ENCODE results near the gene TSPAN8. TPM values are rescaled to one million over a fixed set of nuclear protein-coding genes. Genes with fewer than 3 reads are reported as not detected.

The TSPAN8 gene
- total and polyA plus RNA-seq, 10 of the 15 experiments (the other 5 are each of a cell fraction or from before 2014, with no cell fraction given): 0.16 to 0.49 TPM; not detected in 8

DNA sequence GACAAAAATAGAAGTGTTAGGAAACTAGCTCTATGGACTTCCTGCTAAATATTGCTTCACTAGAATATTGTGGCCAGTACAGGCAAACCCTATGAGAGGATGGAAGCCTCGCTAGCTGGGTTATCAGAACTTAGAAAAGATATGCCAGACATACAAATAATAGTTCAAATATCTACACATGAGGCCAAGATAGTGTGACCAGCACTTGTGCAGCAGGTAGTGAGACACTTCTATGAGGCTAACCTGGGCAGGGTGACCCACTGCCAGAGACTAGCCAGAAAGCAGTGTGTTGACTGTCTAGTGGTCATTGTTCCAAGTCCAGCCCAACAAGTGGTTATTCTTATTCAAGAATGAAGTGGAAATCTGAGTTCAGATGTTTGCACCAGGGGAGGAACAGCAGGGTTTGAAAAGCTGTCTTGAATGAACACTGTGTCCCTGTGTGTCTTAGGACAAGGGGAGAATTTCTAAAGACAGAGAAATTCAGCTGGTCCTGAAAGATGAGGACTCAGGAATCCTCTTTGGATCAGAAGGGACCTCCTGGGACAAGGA lies 16.3 kb downstream of the TSPAN8 start:
- WGBS (ENCODE audit: insufficient coverage, insufficient replicate concordance, low lambda C conversion rate, missing lambda C conversion rate): 3% methylated on average over 1 of the region's 1 CpG
- Histone ChIP-seq H3K4me1 (ENCODE audit: control insufficient read depth, insufficient read depth, low read length) (no peaks in the 10 kb centered on the region), H3K79me2 (ENCODE audit: control insufficient read depth, insufficient read depth, low read length) (no peaks in the 10 kb centered on the region), H4K20me1 (ENCODE audit: control insufficient read depth, insufficient read depth) (no peaks in the 10 kb centered on the region), H3K9ac (ENCODE audit: control insufficient read depth, insufficient read depth, low read length) (no peak overlapping the region), H3K9me3 (replicated peaks; ENCODE audit: control insufficient read depth, insufficient read depth, low read length) (no peaks in the 10 kb centered on the region), H3K27me3 (replicated peaks in 1 of 2; ENCODE audit: control insufficient read depth in 2 of 2, insufficient read depth in 2 of 2, low read length in 1 of 2) (no peaks in the 10 kb centered on the region), H3K4me3 (no peak overlapping the region), H2AFZ (ENCODE audit: control insufficient read depth, low read depth, low read length) (no peak overlapping the region), H3K36me3 (ENCODE audit: control insufficient read depth in 2 of 2, insufficient read depth in 2 of 2, low read length in 1 of 2) (no peaks in the 10 kb centered on the region), H3K4me2 (ENCODE audit: control insufficient read depth, insufficient read depth) (no peak overlapping the region), H3K27ac (ENCODE audit: control insufficient read depth, insufficient read depth) (no peak overlapping the region)
- RAD21 ChIA-PET (ENCODE audit: unreplicated experiment): interaction anchor here (1.6 kb wide), 1 partner anchor 13 kb away, joined by 4 read pairs; no protein-coding TSS in a partner anchor
- CTCF ChIA-PET: interaction anchor here (1.0 kb wide), 1 partner anchor 25 kb away, joined by 3 read pairs; no protein-coding TSS in a partner anchor
- DNase-seq (ENCODE audit: low read depth, low spot score) (no peak), FAIRE-seq (no peak), ATAC-seq (no peak)
- intact Hi-C loops (cut with micrococcal nuclease; ENCODE audit: unreplicated experiment) (no loop called here), in situ Hi-C loops (cut with MboI) (no loop called here)
- TF ChIP-seq PAX5 (IDR thresholded peaks at IDR 0.05; ENCODE audit: borderline replicate concordance, low read depth, low read length): no peak
- no peak for TF ChIP-seq NR2C1 (IDR thresholded peaks at IDR 0.05)
- TF ChIP-seq PML (IDR thresholded peaks at IDR 0.05; ENCODE audit: low read length): no peak
- no peak for TF ChIP-seq SPI1 (IDR thresholded peaks at IDR 0.05; ENCODE audit: borderline replicate concordance, insufficient read depth, low read depth, low read length)
- TF ChIP-seq, protein P1, sequence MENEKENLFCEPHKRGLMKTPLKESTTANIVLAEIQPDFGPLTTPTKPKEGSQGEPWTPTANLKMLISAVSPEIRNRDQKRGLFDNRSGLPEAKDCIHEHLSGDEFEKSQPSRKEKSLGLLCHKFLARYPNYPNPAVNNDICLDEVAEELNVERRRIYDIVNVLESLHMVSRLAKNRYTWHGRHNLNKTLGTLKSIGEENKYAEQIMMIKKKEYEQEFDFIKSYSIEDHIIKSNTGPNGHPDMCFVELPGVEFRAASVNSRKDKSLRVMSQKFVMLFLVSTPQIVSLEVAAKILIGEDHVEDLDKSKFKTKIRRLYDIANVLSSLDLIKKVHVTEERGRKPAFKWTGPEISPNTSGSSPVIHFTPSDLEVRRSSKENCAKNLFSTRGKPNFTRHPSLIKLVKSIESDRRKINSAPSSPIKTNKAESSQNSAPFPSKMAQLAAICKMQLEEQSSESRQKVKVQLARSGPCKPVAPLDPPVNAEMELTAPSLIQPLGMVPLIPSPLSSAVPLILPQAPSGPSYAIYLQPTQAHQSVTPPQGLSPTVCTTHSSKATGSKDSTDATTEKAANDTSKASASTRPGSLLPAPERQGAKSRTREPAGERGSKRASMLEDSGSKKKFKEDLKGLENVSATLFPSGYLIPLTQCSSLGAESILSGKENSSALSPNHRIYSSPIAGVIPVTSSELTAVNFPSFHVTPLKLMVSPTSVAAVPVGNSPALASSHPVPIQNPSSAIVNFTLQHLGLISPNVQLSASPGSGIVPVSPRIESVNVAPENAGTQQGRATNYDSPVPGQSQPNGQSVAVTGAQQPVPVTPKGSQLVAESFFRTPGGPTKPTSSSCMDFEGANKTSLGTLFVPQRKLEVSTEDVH (IDR thresholded peaks at IDR 0.05; ENCODE audit: low read depth, partially characterized antibody): no peak
- TF ChIP-seq MXI1 (IDR thresholded peaks at IDR 0.05; ENCODE audit: low read depth, low read length): no peak
- no peak for TF ChIP-seq MYB (IDR thresholded peaks at IDR 0.05; ENCODE audit: borderline replicate concordance, low read depth, low read length)
- no peak for TF ChIP-seq TCF3 (IDR thresholded peaks at IDR 0.05; ENCODE audit: borderline replicate concordance, insufficient read depth, low read depth, low read length)
- no peak for TF ChIP-seq CBX3 (IDR thresholded peaks at IDR 0.05; ENCODE audit: borderline replicate concordance, low read depth)
- no peak for TF ChIP-seq NR2C2 (IDR thresholded peaks at IDR 0.05; ENCODE audit: borderline replicate concordance, control insufficient read depth, insufficient read length, low read depth)
- no peak for TF ChIP-seq PRDM15 (CRISPR knock-in tag; IDR thresholded peaks at IDR 0.05)
- no TSS peak for BruUV-seq (replicated peaks)
- SMC1A ChIA-PET (ENCODE audit: uncharacterized antibody, unreplicated experiment): no interaction called here
- POLR2A ChIA-PET: no interaction called here
